HG02981 (cell line): ENCODE data around the gene AP1G2.
"Not testable (repeated sequence)": the region's sequence is repeated elsewhere in the genome, so short reads cannot be mapped to it uniquely, and the experiment has no call there.

Experiments used
- ATAC-seq: cut with Tn5 transposase; IDR thresholded peaks from one replicate; pipeline ENCODE4 v1.9.1; 2021; ENCODE audit warnings: mild to moderate bottlenecking, moderate library complexity; ENCODE audit not compliant: unreplicated experiment

Gene AP1G2

DNA sequence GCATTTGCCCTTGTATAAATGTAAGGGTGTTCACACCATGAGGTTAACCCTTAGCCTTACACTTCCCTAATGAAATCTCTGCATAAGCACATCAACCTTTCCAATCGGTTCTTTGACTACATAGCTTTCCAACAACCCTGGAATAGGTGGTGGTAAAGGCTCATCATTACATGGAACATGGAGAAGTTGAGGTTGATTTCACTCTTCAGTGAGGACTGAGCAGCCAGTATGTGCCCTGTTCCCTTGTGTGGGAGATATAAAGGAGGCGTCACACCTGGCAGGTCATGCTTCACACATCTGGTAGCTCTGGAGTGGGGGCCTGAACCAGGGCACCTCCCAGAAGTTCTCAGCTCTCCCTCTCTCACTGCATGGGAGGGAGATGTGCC, 32.7 kb upstream of the AP1G2 start:
- ATAC-seq = no peak

DNA sequence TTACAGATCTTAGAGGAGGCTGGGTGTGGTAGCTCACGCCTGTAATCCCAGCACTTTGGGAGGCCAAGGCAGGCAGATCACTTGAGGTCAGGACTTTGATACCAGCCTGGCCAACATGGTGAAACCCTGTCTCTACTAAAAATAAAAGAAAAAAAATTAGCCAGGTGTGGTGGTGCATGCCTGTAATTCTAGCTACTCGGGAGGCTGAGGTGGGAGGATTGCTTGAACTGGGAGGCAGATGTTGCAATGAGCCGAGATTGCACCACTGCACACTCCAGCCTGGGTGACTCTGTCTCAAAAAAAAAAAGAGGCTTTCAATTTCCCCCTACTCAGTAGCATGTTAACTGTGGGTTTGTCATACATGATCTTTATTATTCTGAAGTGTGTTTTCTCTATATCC, 26.6 kb upstream of the AP1G2 start:
- not testable (repeated sequence) for ATAC-seq

DNA sequence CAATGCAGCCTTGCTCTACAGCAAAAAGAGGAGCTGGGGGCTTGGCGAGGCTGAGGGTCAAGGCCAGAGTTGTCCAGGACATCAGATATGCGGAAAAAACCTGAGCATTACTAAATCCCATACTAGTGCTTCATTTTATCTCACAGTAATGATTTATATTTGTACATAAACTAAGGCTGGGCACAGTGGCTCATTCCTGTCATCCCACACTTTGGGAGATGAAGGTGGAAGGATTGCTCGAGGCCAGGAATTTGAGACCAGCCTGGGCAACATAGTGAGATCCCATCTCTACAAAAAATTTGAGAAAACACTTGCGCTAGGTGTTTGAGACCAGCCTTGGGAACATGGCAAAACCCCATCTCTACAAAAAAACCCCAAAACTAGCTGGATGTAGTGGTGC, 22.6 kb upstream of the AP1G2 start:
- ATAC-seq = no peak

DNA sequence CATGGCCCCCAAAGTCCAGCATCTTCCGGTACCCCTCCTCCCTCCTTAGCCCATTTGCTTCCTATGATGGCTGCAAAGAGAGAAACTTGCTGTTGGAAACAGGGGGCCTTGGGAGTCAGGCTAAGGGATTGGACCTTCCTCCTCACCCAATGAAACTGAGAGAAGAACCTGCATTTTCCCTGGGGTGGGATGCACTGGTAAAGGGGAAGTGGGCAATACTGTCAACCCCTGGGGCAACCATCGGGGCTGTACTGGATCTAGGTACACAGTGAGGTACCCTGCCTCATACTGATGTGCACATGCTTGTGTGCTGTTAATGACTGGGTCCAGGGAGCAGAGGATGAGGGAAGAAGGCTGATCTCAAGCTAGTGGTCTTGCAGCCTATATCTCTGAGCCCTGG, 22.0 kb upstream of the AP1G2 start:
- no peak for ATAC-seq

DNA sequence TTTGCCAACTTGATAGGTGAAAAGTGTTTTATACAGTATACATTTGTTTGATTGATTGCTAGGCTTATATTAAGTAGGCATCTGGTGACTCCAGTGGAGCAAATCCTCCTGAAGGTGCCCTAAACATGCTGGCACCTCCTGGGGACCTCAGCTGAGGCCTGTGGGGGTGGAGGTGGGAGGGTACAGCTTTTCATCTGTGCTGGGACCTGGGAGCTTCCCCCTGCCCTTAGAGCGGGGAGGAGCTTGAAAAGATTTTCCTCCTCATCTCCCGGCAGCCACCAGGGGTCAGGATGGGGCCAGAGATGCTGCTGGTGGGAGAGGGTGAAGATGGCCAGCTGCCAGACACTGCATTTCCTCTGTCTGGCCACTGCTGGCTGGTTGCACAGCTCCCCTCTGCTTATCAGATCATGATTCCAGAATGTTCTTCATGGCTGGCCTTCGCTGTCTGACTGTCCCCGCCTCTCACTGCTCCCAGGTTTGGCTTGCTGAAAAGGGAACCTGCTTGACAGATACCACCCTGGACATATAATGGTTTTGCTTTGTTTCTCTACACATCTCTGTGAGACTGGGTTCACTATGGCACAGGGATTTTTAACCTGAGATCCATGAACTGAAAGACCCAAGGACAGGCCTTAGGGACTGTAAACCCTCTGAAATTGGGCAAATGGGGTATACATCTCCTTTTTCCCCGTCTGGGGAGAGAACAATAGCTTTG, 21.4 kb upstream of the AP1G2 start:
- peak; percentile 92 for ATAC-seq

DNA sequence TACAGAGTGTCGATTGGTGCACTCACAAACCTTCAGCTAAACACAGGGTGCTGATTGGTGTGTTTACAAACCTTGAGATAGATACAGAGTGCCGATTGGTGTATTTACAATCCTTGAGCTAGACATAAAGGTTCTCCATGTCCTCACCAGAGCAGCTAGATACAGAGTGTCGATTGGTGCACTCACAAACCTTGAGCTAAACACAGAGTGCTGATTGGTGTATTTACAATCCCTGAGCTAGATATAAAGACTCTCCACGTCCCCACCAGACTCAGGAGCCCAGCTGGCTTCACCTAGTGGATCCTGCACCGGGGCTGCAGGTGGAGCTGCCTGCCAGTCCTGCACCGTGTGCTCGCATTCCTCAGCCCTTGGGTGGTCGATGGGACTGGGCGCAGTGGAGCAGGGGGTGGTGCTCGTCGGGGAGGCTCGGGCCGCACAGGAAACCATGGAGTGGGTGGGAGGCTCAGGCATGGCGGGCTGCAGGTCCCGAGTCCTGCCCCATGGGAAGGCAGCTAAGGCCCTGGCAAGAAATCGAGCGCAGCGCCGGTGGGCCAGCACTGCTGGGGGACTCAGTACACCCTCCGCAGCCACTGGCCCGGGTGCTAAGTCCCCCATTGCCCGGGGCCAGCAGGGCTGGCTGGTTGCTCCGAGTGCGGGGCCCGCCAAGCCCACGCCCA, 17.1 kb upstream of the AP1G2 start:
- ATAC-seq = not testable (repeated sequence)

DNA sequence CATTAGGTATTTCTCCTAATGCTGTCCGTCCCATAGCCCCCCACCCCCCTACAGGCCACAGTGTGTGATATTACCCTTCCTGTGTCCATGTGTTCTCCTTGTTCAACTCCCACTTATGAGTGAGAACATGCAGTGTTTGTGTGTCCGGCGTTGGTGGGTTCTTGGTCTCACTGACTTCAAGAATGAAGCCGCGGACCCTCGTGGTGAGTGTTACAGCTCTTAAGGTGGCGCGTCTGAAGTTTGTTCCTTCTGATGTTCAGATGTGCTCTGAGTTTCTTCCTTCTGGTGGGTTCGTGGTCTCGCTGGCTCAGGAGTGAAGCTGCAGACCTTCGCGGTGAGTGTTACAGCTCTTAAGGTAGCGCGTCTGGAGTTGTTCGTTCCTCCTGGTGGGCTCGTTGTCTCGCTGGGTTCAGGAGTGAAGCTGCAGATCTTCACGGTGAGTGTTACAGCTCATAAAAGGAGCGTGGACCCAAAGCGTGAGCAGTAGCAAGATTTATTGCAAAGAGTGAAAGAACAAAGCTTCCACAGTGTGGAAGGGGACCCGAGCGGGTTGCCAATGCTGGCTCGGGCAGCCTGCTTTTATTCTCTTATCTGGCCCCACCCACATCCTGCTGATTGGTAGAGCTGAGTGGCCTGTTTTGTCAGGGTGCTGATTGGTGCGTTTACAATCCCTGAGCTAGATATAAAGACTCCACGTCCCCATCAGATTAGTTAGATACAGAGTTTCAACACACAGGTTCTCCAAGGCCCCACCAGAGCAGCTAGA, 16.4 kb upstream of the AP1G2 start:
- ATAC-seq = not testable (repeated sequence)

DNA sequence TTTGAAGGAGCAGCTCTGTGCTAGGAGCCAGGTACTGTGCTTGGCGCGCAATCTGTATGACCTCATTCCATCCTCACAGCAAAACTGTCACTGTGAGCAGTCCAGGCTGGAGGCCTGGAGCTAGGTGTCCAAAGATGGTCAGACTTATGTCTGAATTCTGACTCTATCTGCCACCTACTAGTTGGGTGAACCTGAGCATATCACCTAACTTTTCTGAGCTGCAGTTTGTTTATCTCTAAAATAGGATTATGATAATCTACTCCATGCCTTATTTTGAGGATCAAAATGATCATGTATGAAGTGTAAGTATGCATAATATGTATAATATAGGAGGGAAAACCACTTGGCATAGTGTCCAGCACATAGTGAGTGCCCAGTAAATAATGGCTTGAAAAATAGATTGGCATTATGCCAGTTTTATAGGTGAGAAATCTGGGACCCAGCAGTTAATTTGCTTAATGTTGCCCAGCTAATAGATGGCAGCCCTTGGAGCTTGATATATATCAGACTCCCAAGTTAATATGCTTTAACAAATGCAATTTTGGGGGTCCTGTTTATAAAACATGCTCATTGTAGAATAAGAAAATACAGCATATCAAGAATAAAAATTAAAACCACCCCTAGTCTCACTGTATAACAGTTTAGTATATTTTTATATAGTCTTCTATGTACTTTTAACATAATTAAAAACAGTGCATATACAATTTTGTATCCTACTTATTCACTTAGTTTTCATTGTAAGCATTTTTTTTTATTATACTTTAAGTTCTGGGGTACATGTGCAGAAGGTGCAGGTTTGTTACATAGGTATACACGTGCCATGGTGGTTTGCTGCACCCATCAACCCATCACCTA, 15.5 kb upstream of the AP1G2 start:
- ATAC-seq = no peak

DNA sequence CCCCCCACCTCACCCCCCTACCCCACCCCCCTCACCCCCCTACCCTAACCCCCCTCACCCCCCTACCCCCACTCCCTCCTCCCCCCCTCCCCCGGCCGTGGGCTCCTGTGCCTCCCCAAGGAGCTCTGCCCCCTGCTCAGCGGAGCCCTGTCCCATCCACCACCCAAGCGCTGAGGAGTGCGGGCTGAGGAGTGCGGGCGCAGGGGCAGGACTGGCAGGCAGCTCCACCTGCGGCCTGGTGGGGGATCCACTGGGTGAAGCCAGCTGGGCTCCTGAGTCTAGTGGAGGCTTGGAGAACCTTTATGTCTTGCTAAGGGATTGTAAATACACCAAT, 13.3 kb upstream of the AP1G2 start:
- ATAC-seq = no peak

DNA sequence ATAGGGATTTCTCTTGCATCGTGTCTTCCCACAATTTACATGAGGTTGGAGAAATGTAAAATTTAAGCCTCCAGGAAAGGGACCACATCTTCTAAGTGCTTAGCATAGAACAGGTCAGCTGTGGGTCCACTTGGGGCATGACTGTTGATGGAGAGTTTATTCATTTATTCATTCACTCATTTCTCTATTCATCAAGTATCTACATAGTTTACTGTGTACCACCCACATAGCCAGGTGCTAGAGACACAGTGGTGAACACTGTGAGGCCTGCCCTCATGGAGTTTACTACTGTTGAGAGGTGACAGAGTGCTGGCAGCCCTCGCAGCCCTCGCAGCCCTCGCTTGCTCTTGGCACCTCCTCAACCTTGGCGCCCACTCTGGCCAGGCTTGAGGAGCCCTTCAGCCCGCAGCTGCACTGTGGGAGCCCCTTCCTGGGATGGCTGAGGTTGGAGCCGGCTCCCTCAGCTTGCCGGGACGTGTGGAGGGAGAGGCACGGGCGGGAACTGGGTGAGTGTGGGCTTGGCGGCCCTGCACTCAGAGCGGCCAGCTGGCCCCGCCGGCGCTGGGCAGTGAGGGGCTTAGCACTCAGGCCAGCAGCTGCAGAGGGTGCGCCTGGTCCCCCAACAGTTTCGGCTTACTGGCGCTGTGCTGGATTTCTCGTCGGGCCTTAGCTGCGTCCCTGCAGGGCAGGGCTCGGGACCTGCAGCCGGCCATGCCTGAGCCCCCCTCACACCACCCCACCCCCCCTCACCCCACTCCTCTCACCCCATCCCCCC, 12.7 kb upstream of the AP1G2 start:
- no peak for ATAC-seq

DNA sequence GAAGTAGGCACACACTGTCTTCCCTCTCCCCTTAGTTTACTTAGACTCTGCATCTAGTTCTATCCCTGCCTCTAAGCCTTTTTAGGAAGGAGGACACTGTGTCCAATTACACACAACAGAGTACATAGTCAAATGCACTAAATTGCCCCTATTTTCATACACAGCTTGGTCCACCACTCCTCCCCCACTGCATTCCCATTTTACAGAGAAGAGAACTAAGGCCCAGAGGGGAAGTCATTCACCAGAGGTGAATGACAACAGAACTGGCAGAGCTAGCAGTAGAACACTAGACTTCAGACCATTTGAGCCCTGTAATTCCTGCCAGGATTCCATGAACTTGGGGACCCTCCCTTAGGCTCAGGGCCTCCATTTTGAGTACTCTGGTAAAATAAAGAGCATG, 12.1 kb upstream of the AP1G2 start:
- no peak for ATAC-seq

DNA sequence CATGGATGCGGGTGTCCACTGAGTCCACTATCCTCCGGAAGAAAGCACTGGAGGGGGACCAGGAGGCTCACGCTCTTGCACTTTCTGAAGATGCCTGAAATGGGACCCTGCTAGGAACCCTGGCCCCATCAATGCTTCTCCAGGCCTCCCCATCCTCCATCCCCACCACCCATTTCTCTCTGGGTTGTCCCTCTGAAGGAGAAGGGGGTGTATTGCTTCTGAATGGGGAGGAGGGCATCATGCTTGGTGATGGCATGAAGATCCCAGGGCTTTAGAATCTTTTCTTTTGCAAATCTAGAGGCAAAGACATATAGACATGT, 11.7 kb upstream of the AP1G2 start:
- no peak for ATAC-seq

DNA sequence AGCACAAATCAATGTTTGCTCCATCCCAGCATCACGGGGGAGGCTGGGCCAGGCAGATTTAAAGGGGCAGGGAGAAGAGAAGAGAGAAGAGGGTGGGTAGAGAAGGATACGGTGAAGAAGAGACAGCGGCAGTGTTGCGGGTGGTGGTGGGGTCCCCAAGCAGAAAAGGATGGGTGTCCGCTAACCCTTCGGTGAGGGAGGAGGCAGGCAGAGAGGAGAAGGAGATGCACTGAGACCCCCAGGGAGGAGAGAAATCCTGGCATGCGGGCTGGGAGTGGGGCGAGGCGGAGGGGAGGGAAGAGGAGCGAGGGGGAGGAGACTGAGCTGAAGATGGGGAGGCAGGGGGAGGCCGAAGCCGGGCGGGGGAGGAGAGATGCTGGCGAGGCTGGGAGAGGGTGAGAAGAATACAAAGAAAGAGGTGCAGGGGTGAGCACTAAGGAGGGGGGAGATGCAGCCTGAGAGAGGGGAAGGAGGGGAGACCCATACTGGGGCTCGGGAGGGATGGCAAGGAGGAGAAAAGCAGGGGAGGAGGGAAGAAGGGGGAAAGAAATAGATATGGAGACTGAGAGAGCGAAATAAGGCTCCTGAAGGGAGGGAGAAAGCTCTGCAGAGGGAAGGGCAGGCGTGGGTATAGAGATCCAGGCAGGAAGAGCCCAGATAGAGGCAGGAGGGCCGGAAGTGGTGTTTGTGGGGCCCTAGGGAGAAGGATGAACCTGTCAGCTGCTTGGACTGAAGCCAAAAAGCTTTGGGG, 11.1 kb upstream of the AP1G2 start, which contains the start of gene JPH4:
Gene JPH4, minus strand, starts transcription at position 231 of the 751 bp plus-strand sequence. CDS start 1,337 bp downstream, outside the sequence.
- no peak for ATAC-seq

DNA sequence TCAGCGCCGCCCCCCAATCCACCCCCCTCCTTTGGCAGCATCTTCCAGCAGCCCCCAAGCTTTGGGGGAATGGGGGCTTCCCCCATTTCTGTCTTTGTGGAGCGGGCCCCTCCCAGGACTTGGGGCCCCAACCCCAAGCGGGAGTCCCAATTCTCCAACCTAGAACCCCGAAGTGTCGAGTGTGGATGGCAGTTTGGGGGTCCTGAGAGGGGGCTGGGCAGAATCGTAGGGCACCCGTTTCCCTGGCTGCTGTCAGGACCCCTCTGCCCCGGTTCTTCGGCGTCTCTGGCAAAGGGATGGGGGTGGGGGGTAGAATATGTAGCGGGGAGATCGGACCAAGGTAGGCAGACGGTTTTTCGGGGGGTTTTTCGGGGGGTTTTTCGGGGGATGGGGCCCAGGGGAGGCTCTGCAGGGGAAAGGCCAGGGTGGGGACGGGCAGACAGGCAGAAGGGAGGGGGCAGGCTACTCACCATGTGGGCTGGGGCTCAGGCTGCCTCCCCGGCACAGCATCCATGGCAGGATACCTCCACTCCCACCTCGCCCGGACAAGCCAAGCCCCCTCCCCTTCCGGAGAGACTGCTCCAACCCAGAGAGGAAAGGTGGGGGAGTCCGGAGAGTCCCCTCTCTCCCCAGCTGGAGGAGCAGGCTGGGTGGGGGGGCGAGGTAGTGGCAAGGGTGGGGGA, 10.3 kb upstream of the AP1G2 start:
- no peak for ATAC-seq

DNA sequence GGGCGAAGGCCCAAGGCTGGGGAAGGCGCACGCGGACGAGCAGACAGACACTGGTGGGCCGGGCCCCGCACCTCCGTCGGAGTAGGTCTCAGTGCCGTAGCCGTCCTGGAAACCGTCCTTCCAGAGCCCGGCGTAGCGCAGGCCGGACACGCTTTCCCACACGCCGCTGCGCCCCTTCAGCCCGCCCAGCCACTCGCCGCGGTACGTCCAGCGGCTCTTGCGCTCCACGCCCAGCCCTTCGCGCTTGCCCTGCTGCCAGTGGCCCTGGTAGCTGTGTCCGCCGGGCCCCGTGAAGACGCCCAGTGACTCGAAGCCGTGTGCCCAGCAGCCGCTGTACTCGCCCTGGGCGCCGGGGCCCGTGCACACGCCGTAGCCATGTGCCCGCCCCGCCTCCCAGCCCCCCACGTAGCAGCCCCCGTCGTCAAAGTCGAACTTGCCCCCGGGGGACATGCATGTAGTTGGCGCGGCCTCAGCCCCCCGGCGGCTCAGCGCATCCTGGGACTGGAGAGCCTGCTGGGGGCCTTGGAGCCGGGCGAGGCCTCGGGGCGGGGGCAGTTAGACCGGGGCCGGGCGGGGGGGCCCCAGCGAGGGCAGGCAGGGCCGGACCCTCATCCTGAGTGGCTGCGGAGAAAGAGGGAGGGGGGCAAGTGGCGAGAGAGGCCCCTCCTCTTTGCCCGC, 9.6 kb upstream of the AP1G2 start:
- ATAC-seq = no peak

DNA sequence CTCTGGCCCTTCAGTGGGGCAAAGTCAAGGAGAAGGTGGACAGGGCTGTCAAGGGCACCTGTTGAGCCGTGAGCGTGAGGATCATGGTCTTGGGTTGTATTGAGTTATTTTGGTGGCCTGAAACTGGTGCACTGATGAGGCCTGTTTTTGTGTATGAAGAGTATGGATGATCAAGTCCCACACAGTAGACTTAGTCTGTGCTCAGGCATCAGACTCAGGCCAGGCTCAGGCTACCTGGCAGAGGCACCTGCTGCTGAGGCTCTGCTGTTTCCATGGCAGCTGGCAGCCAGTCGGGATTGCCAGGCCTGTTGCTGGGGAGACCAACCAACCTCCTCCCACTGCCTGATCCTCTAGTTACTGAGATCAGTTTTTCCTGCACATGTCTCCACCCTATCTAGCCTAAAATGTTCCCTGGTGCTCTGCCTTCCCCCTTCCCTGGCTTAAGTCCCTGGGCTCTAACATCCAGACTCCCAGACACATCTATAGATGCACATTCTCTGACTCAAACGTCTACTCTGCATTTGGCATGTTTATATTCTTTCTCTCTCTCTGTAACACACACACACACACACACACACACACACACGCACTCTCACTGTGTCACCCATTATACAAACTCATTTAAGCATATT, 5.9 kb upstream of the AP1G2 start:
- ATAC-seq = no peak

DNA sequence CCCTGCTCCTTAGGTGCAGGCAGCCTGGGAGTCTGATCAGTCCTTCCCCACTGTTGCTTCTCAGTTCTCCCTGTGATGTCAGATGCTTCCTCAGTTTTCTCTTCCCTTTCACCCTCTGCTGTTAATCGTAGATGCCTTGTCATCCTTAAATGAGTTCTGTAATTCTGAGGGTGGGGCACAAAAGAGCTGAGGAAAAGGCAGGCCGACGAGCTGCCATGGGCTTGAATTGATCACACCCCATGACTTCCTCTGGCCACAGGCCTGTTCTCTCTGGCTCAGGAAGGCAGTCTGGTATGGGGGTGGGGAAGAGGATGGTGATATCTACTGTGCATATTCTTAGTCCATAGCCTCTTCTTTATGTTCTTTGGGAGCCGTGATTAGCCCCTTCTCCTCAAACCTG, 5.2 kb upstream of the AP1G2 start:
- ATAC-seq = no peak

DNA sequence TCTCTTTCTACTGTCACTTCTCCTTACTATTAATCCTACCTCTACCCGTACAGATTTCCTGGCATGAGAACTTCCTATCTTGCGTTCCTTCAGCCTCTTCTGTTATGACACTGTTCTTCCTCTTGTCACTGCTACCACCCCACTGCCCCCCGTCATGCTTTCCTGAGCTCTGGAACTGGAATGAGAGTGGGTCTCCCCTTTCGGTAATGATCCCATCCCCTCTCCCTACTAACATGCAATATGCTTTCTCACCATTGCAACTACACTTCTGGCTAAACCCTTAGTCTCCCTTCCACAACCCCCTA, 4.9 kb upstream of the AP1G2 start:
- no peak for ATAC-seq
